Nephron (organoid): ENCODE measurements around the gene DOCK1.

Source experiments
- H3K27ac Mint-ChIP-seq, 3 experiments: 2 replicates each; pipeline ENCODE4 v1.8.0; 2020; ENCODE audit warnings: mixed read lengths in 3 of 3, mild to moderate bottlenecking in 2 of 3, moderate library complexity in 1 of 3
- H3K27me3 Mint-ChIP-seq: 2 replicates; pipeline ENCODE4 v1.8.0; 2021; ENCODE audit warnings: low read depth, mild to moderate bottlenecking, moderate library complexity, mixed read lengths
- H3K36me3 Mint-ChIP-seq: 2 replicates; pipeline ENCODE4 v1.8.0; 2020; ENCODE audit warnings: low read depth, mixed read lengths
- H3K4me1 Mint-ChIP-seq: 2 replicates; pipeline ENCODE4 v1.8.0; 2020; ENCODE audit warnings: mixed read lengths
- H3K4me3 Mint-ChIP-seq, 3 experiments: 2 replicates each; pipeline ENCODE4 v1.8.0; 2020; ENCODE audit warnings: mild to moderate bottlenecking in 3 of 3, mixed read lengths in 3 of 3, moderate library complexity in 2 of 3
- H3K9me3 Mint-ChIP-seq: 2 replicates; pipeline ENCODE4 v1.8.0; 2020; ENCODE audit warnings: mixed read lengths
- CTCF ChIP-seq, 3 experiments: fragments of 200-600 bp; sonication (generic); IDR thresholded peaks; one replicate each; pipeline ENCODE4 v1.5.0; 2021; ENCODE audit warnings: antibody characterized with exemption in 3 of 3; ENCODE audit not compliant: unreplicated experiment in 3 of 3

The DOCK1 gene

DNA sequence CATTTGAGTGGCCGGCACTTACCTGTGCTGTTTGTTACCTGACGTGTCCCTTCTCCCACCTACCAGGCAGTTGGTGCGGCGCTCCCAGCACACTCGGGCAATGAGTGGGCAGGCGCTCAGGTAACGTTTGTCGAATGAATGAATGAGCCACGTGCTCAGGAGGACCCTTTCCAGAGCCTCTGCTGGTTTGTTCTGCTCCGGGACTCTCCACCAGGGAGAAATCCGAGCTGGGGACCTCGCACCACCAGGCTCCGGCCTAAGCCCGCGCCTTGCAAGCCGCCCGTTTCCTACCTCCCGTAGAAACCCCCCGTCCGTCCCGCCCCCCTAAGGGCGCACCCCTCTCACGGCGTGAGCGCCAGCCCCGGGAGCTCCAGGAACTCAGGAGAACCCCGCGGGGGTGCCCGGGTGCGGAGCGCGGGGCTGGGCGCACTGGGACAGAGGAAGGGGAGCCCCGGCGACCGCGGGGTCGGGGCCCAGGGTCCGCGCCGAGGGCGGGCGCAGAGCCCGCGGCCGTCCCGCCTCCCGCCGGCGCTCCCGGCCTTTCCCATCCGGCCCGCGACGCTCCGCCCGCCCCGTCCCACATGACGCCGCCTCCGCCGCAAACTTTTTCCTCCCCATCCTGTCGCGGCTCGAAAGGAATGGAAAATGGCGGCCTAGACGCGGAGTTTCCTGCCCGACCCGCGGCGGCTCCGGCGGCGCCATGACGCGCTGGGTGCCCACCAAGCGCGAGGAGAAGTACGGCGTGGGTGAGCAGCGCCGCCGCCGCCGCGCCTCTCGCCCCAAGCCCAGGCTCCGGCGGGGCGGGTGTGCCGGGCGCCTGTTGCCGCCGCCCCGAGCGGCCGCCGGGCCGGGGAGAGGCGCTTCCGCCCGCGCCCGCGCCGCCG lies at the start of gene DOCK1:
Gene DOCK1, plus strand, starts transcription at position 611 of the 884 bp plus-strand sequence. Its CDS starts 90 bp downstream, at position 701.
- Mint-ChIP-seq H3K4me3 (peak within 1 kb of the TSS; percentile 95 to 99 (median 98)), H3K36me3 (peaks cover 26% of the 10 kb centered on the region), H3K27ac (peak within 1 kb of the TSS; percentile 89 to 98 (median 97)), H3K27me3 (peaks cover 7% of the 10 kb centered on the region), H3K9me3 (peaks cover 4% of the 10 kb centered on the region), H3K4me1 (peaks cover 21% of the 10 kb centered on the region)
- TF ChIP-seq CTCF (IDR thresholded peaks at IDR 0.05; ENCODE audit: unreplicated experiment in 3 of 3): no peak

DNA sequence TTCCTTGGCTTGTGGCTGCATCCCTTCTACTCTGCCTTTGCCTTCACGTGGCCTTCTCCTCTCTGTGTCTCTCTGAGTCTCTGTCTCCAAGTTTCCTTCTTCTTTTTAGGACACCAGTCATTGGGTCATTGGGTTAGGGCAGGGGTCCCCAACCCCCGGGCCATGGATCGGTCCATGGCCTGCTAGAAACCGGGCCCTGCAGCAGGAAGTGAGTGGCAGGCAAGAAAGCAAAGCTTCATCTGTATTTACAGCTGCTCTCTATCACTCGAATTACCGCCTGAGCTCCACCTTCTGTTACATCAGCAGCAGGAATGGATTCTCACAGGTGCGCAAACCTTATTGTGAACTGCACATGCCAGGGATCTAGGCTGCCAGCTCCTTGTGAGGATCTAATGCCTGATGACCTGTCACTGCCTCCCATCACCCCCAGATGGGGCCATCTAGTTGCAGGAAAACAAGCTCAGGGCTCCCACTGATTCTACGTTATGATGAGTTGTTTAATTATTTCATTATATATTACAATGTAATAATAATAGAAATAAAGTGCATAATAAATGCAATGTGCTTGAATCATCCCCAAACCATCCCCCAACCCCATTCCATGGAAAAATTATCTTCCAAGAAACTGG lies 47.9 kb upstream of the DOCK1 start:
- Mint-ChIP-seq H3K36me3 (no peaks in the 10 kb centered on the region), H3K4me3 (no peak overlapping the region), H3K4me1 (peaks cover 5% of the 10 kb centered on the region), H3K27ac (no peak overlapping the region), H3K27me3 (peaks cover 6% of the 10 kb centered on the region), H3K9me3 (no peaks in the 10 kb centered on the region)
- no peak for TF ChIP-seq CTCF (IDR thresholded peaks at IDR 0.05; ENCODE audit: unreplicated experiment in 3 of 3)

DNA sequence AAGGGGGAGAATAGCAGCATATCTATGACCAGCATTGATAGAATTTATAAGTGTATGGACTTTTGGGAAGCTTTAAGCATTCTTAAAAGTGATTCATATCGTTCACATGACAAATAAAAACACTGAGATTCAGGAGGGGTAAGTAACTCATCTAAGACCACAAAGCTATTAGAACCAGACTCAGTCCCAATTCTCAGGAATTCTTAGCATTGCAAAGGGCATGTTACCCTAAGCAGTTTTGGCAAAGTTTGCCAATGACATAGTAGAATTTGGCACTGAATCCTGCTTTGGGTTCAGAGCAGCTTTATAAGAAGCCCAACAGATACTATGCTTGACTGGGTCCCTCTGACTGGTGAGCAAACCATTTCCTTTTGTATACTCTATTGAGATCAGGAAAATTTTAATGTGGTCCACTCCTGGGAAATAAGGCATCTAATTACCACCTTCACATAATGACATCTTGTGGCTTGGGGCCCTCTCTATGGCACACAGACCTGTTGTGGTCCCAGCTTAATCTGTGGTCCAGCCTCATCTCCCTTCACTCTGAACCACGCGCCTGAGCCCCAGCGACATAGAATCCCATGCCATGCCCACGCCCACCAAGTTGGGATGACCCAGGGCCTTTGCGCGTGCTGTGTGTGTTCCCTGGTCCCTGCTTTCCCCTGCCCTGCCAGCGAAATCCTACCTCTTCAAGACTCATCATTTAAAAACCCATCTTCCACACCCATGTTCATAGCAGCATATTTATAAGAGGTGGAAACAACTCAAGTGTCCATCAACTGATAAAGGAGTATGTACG lies 37.5 kb upstream of the DOCK1 start:
- TF ChIP-seq CTCF (IDR thresholded peaks at IDR 0.05; ENCODE audit: unreplicated experiment in 3 of 3): no peak
- Mint-ChIP-seq H3K9me3 (peaks cover 6% of the 10 kb centered on the region), H3K4me1 (no peaks in the 10 kb centered on the region), H3K36me3 (no peaks in the 10 kb centered on the region), H3K27me3 (peaks cover 3% of the 10 kb centered on the region), H3K4me3 (no peak overlapping the region), H3K27ac (no peak overlapping the region)

GRCh38 chr10:126868371-126868770 lies 36.9 kb upstream of the DOCK1 start:
- H3K4me1 Mint-ChIP-seq: no peaks in the 10 kb centered on the region
- peaks cover 5% of the 10 kb centered on the region for H3K27me3 Mint-ChIP-seq
- H3K36me3 Mint-ChIP-seq: no peaks in the 10 kb centered on the region
- no peak for TF ChIP-seq CTCF (IDR thresholded peaks at IDR 0.05; ENCODE audit: unreplicated experiment in 3 of 3)
- peaks cover 5% of the 10 kb centered on the region for H3K9me3 Mint-ChIP-seq
- H3K27ac Mint-ChIP-seq: no peak overlapping the region
- H3K4me3 Mint-ChIP-seq: no peak overlapping the region

DNA sequence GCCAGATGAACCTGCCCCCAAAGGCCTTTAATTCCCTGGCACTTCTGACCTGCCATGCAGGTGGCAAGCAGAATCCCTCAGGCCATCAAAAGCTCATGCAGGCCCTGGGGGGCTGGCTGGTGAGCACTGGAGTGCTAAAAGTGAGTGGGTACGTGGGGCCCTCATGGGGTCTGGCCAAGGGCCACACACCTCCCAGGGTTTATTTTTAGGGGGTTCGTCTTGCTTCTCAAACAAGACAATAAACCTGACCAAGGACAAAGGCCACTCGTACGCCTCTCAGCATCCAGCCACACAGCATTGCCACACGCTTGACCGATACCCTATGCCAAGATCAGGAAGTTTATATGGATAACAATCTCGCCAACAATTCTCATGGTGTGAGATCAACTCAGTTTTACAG lies 33.1 kb upstream of the DOCK1 start:
- Mint-ChIP-seq H3K9me3 (no peaks in the 10 kb centered on the region), H3K36me3 (no peaks in the 10 kb centered on the region), H3K27me3 (peaks cover 13% of the 10 kb centered on the region), H3K27ac (no peak overlapping the region), H3K4me1 (no peaks in the 10 kb centered on the region), H3K4me3 (no peak overlapping the region)
- no peak for TF ChIP-seq CTCF (IDR thresholded peaks at IDR 0.05; ENCODE audit: unreplicated experiment in 3 of 3)
